Right cardiac atrium (tissue), 5 donors: ENCODE results near the gene OTOP2. TPM values are rescaled to one million over a fixed set of nuclear protein-coding genes. Genes with fewer than 3 reads are reported as not detected.

Source experiments
- ATAC-seq, 2 donors: fragments of 200-7000 bp; cut with Tn5 transposase; one replicate each; pipeline versions ENCODE4 v1.8.0 to v1.9.1; 2020; ENCODE audit warnings: moderate library complexity in 2 of 2, mild to moderate bottlenecking in 1 of 2
- DNase-seq, 3 donors: peaks; one replicate each; pipeline ENCODE4 v3.0.0-alpha.2; 2020
- H3K27ac ChIP-seq: one replicate; pipeline ENCODE4 v1.5.1; 2013; ENCODE audit warnings: mild to moderate bottlenecking, low read length, control low read depth, moderate library complexity
- H3K27me3 ChIP-seq: one replicate; pipeline ENCODE4 v1.6.1; 2013; ENCODE audit not compliant: control insufficient read depth, insufficient read depth
- H3K4me1 ChIP-seq: one replicate; pipeline ENCODE4 v1.6.1; 2013; ENCODE audit warnings: low read length; ENCODE audit not compliant: control insufficient read depth, insufficient read depth
- H3K4me3 ChIP-seq: one replicate; pipeline ENCODE4 v1.5.1; 2013; ENCODE audit warnings: low read length, control low read depth
- H3K9me3 ChIP-seq: one replicate; pipeline ENCODE4 v1.6.1; 2013; ENCODE audit warnings: low read length; ENCODE audit not compliant: control insufficient read depth
- WGBS: extraction: QIAGEN DNeasy Blood & Tissue Kit; methylation state at CpG from one replicate; pipeline ENCODE4 v1.1.7; 2013; 5-methylcytosine and 5-hydroxymethylcytosine counted together
- intact Hi-C, 4 donors: fragments of 100-400 bp; cut with DNase I; formaldehyde crosslinking; loops; one replicate each; pipeline versions ENCODE4 v1.11.0 to v1.14.0; 2022 to 2023
- polyA plus RNA-seq: library from polyadenylated mRNA; stranded (reverse); fragments of 200-250 nt; gene quantifications from one replicate; pipeline ENCODE4 v1.2.3, GENCODE V29; 2013
- total RNA-seq, 4 donors: library from RNA; stranded (reverse); fragmentation: NEBNext Ultra II Directional; extraction: Animal tissue kit (Norgen Biotek cat#: 25700); gene quantifications; one replicate each; pipeline ENCODE4 v1.2.1, GENCODE V29; 2021
- donor health status: healthy with polysubstance abuse.
- donor health status: DM: no; HTN: yes; CAD: no.
- donor health status: DM: no; HTN: no; CAD: no.
- donor health status: DM: no; HTN: yes; CAD: no; lungs with severe emphysema.
- donor health status: DM: yes; HTN: yes; CAD: no.

The OTOP2 gene
- total and polyA plus RNA-seq, 5 donors = not detected

DNA sequence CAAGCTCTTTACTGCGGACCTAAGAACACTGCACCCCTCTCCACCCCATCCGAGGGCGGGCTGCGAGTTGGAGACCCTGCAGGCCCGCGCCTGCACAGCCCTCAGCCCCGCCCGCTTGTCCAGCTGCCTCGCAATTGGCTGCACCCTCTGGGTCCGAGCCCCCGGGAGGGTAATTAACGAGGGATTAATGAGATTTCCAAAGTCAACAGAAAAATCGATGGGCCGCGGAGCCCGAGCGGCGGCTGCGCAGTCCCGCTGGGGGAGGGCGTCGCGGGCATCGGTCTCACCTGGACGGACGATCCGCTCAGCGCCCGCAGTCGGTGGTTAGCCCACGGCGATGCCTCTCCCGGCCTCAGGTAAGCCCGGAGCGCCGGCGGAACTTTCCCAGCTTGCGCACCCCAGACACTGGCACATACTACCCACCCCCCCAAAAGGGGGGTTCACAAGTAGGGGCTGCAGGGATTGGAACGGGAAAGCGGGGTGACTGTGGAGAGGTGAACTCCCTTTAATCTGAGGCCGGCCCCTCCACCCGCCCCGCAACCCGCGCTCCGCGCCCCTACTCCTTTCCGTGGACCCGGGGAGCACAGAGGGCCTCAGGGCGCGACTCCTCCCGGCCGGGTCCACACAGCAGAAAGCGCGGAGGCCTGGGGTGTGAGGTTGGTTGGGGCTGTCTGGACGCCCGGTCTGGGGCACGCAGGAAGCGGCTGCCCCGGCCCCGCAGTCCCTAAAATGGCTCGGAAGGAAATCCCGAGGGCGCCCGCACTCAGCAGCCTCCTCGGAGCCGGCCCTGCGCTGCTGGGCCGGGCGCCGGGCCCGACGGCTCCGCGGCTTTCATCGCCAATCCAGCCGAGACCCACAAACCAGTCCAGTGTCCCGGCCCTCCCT, 11.8 kb downstream of the OTOP2 start, which contains the start of gene OTOP3:
TSS of gene OTOP3 (plus strand) at position 314 of the 885 bp plus-strand sequence. CDS start at position 338, 24 bp downstream.
- Histone ChIP-seq H3K4me3 (no peak within 1 kb of the TSS), H3K27ac (no peak within 1 kb of the TSS), H3K9me3 (no peaks in the 10 kb centered on the region), H3K27me3 (no peaks in the 10 kb centered on the region), H3K4me1 (no peaks in the 10 kb centered on the region)
- ATAC-seq = peak in 1 of 2 donors; percentile 41
- peak in 1 of 3 donors; percentile 47 for DNase-seq
- 4% methylated on average over 78 of the region's 78 CpGs for WGBS
- intact Hi-C loops = no loop called here

DNA sequence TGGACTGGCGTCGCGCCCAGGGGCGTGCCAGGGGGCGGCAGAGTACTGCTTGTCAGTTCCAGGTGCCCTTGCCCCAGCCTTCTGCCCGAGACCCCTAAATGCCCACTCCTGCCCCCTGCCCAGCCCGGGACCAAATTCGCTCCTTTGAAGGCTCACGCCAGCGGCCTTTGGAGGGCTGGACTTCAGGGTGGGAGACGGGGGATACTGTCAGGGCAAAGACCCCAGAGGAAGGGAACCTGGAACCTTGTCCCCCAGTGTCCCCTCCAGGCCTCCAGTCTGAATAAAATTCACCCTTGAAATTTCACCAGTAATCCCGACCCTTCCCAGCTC, 12.4 kb downstream of the OTOP2 start:
- DNase-seq = no peak
- Histone ChIP-seq H3K4me3 (no peak overlapping the region), H3K27me3 (no peaks in the 10 kb centered on the region), H3K9me3 (no peaks in the 10 kb centered on the region), H3K27ac (no peak overlapping the region), H3K4me1 (no peaks in the 10 kb centered on the region)
- intact Hi-C loops = no loop called here
- 14% methylated on average over 12 of the region's 12 CpGs for WGBS
- ATAC-seq = no peak

DNA sequence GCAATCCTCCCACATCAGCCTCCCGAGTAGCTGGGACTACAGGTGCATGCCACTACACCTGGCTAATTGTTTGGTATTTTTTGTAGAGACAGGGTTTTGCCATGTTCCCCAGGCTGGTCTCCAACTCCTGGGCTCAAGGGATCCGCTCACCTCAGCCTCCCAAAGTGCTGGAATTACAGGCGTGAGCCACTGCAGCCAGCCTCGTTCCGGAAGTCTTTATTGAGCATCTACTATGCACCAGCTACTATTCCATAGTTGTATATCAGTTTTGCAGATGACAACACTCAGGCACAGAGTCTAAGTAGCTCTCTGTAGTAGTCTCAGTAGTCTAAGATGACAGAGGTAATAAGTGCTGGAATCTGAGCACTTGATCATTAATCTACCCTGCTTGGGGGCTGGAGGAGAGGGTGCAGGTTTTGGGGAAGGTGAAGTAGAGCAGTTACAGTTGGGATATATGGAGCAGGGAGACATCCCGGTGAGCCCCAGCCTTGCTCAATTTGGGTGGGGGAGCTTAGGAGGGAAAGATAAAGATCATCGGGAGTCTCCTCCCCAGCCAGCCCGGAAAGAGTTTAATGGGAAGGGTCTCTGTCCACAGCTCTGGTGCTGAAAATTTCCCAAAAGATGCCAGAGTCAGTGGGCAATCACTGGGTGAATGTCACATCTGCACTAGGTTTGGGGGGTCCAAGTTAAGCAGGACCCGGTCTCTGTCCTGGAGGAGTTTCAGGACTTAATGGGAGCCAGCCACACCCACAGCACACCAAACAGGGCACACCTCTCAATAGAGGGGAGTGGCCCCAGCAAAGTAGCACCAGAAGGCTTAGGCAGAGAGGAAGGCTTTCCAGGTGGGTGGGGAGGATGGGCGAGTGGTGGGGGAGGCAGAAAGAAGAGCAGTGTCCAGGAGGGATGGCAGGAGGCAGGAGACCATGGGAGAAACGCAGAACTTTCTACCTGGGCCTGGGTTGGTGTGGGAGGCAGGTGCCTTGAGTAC, 13.3 kb downstream of the OTOP2 start:
- DNase-seq (no peak), ATAC-seq (no peak)
- Histone ChIP-seq H3K4me1 (no peaks in the 10 kb centered on the region), H3K4me3 (no peak overlapping the region), H3K27me3 (no peaks in the 10 kb centered on the region), H3K27ac (no peak overlapping the region), H3K9me3 (no peaks in the 10 kb centered on the region)
- intact Hi-C loops = no loop called here
- WGBS = 51% methylated on average over 11 of the region's 11 CpGs

DNA sequence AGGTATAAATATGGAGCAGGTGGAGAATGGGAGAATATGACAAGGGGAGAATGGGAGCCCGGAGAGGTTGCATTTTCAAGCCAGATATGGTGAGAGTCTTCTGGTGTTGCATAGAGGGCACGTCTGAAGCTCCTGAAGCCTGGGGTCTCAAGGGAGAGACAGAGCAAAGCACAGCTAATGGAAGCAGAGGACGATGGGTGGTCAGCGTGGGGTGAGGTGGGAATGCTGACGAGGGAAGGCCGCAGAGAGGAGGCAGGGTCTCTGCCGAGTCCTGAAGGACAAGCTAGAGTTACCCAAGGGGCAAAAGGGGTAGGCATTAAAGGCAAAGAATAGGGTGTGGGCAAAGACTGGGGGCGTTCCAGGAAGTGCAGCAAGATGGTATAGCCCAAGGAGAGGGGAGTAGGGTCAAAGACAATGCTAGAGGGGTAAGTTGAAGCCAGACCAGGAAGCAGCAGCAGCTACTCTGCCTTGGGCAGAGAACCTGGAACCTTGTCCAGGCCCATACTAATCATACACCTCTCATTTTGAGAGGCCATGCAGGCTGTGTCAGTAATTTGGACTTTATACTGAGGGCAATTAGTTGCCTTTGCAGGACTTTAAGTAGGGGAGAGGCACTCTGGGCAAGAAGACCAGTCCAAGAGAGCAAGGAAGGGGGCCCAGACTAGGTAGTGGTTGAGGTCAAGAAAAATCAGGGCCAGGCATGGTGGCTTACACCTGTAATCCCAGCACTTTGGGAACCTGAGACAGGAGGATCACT, 14.3 kb downstream of the OTOP2 start:
- ATAC-seq = no peak
- no peak overlapping the region for H3K4me3 ChIP-seq
- H3K9me3 ChIP-seq = no peaks in the 10 kb centered on the region
- no peaks in the 10 kb centered on the region for H3K27me3 ChIP-seq
- no peak for DNase-seq
- intact Hi-C loops = no loop called here
- no peak overlapping the region for H3K27ac ChIP-seq
- 46% methylated on average over 8 of the region's 8 CpGs for WGBS
- no peaks in the 10 kb centered on the region for H3K4me1 ChIP-seq

DNA sequence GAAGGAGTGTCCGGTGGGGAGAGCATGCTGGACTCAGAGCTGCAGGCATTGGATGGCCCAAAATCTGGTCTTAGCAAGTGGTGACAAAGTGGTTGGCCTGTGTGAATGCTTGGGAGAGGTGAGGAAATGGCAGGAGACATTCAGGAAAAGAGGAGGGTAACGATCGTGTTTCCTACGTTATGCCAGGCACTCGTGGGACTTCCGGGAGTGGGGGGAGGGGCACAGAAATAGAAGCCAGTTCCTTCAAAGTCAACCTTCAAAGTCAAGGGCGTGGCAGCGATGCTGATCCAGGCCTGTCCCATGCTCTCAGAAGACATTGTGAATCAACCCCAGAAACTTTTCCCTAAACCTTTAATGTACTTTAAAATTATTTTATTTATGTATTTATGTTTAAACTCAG, 15.5 kb downstream of the OTOP2 start:
- no peaks in the 10 kb centered on the region for H3K27me3 ChIP-seq
- intact Hi-C loops = no loop called here
- H3K27ac ChIP-seq = no peak overlapping the region
- ATAC-seq = no peak
- no peaks in the 10 kb centered on the region for H3K9me3 ChIP-seq
- H3K4me1 ChIP-seq = no peaks in the 10 kb centered on the region
- no peak overlapping the region for H3K4me3 ChIP-seq
- 47% methylated on average over 8 of the region's 8 CpGs for WGBS
- DNase-seq = no peak

DNA sequence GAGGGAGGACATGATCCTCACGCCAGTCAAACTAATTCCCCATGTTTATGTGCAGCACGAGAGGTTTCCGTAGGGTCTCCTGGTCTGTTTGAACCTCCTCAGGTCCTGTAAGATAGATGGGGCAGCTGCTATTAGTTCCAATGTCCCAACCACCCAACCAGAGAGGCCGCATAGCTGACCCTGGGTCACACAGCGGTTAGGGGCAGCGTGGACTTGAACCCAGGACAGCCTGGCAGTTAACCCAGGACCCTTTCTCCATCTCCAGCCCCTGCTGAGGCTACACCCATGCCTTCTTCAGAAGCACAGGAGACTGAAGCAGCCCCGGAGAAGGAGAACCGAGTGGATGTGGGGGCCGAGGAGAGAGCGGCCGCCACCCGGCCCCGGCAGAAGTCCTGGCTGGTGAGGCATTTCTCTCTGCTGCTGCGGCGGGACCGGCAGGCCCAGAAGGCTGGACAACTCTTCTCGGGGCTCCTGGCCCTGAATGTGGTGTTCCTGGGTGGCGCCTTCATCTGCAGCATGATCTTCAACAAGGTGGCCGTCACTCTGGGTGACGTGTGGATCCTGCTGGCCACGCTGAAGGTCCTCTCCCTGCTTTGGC, 17.2 kb downstream of the OTOP2 start:
- Histone ChIP-seq H3K4me1 (no peaks in the 10 kb centered on the region), H3K27ac (no peak overlapping the region), H3K9me3 (no peaks in the 10 kb centered on the region), H3K27me3 (no peaks in the 10 kb centered on the region), H3K4me3 (no peak overlapping the region)
- 78% methylated on average over 21 of the region's 21 CpGs for WGBS
- DNase-seq (no peak), ATAC-seq (no peak)
- intact Hi-C loops = no loop called here

DNA sequence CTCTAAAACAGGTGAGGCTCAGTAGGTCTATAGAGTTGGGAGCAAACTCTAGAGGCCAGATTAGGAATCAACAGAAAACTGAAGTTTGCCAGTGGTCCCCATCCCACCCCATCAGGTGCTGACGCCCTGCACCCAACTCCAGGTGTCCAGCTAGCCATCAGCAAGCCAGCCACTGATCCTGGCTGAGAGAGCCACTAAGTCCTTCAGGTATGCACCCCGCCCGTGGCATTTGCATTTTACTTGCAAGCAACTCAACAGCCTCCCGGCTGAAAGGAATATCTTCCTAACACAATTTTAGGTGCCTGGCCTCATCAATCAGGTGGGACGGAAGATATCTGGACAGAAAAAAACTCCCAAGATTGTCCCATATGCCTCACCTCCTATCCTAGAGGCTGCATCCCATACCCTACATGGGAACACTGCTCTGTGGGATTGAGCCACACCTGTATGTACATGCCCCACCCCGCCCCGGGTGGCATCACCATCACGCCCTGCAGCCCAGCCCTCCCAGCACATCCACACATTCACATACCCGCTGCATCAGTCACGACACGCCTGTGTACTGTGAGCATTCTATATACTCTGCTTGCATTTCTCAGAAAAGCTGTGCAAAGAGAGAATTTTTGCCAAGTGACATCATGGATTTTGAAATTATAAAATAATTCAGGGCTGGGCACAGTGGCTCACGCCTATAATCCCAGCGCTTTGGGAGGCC, 19.9 kb downstream of the OTOP2 start:
- 61% methylated on average over 13 of the region's 13 CpGs for WGBS
- no peaks in the 10 kb centered on the region for H3K27me3 ChIP-seq
- no peak for DNase-seq

DNA sequence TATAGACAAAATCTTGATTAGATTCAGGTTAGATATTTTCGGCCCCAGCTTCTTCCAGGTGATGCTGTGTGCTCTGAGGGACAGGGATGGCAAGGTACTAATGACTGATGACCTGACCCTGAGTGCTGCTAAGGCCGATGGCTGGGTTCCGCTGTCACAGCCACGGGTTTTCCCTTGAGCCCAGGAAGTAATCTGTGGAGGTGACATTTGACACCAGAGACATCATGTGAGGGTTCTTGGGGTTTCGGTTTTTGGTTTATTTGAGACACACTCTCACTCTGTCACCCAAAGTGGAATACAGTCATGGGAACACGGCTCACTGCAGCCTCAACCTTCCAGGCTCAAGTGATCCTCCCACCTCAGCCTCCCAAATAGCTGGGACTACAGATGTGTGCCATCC, 21.5 kb downstream of the OTOP2 start:
- DNase-seq (no peak), ATAC-seq (no peak)
- WGBS = 45% methylated on average over 6 of the region's 6 CpGs
- H3K27me3 ChIP-seq = no peaks in the 10 kb centered on the region
- intact Hi-C loops = no loop called here
- no peak overlapping the region for H3K4me3 ChIP-seq
- H3K9me3 ChIP-seq = no peaks in the 10 kb centered on the region
- H3K4me1 ChIP-seq = no peaks in the 10 kb centered on the region
- no peak overlapping the region for H3K27ac ChIP-seq

More for the DNA sequence above, 19.9 kb downstream of the OTOP2 start:
- Histone ChIP-seq H3K27ac (no peak overlapping the region), H3K9me3 (no peaks in the 10 kb centered on the region), H3K4me3 (no peak overlapping the region), H3K4me1 (no peaks in the 10 kb centered on the region)
- intact Hi-C loops = no loop called here
- no peak for ATAC-seq

DNA sequence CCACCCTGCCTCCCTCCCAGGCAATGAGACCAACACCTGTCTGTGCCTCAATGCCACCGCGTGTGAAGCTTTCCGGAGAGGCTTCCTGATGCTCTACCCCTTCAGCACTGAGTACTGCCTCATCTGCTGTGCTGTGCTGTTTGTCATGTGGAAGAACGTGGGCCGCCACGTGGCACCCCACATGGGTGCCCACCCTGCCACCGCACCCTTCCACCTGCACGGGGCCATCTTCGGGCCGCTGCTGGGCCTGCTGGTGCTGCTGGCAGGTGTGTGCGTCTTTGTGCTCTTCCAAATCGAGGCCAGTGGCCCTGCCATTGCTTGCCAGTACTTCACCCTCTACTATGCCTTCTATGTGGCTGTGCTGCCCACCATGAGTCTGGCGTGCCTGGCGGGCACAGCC, 22.6 kb downstream of the OTOP2 start:
- no peak for ATAC-seq

More for the DNA sequence above, 22.6 kb downstream of the OTOP2 start:
- intact Hi-C loops = no loop called here
- Histone ChIP-seq H3K9me3 (no peaks in the 10 kb centered on the region), H3K27me3 (no peaks in the 10 kb centered on the region), H3K27ac (no peak overlapping the region), H3K4me1 (no peaks in the 10 kb centered on the region), H3K4me3 (no peak overlapping the region)
- WGBS = 91% methylated on average over 14 of the region's 14 CpGs
- DNase-seq = no peak
